Neural cell (in vitro differentiated cells): Measurements from ENCODE around the gene IFIT1B. TPM values are rescaled to one million over a fixed set of nuclear protein-coding genes. Genes with fewer than 3 reads are reported as not detected.

Source experiments
- H2AFZ ChIP-seq: fragments of 200-600, 300-800 bp; sonication (generic), shearing (Covaris generic); 2 replicates; pipeline ENCODE4 v1.6.0; 2014; ENCODE audit warnings: low read depth, mild to moderate bottlenecking, antibody characterized with exemption, low read length, moderate library complexity
- H3F3A ChIP-seq: fragments of 200-600 bp; shearing (Covaris generic); 2 replicates; pipeline ENCODE4 v1.6.1; 2016; ENCODE audit warnings: mild to moderate bottlenecking, moderate library complexity, mixed read lengths, antibody characterized with exemption, low read length; ENCODE audit not compliant: insufficient read depth, poor library complexity, severe bottlenecking
- H3K27ac ChIP-seq: fragments of 200-600, 300-800 bp; sonication (generic), shearing (Covaris generic); 2 replicates; pipeline ENCODE4 v1.5.1; 2014; ENCODE audit warnings: mild to moderate bottlenecking, low read length, moderate library complexity
- H3K27me3 ChIP-seq: fragments of 300-800, 200-600 bp; sonication (generic), shearing (Covaris generic); 2 replicates; pipeline ENCODE4 v1.6.0; 2014; ENCODE audit warnings: mild to moderate bottlenecking, low read depth, low read length, moderate library complexity; ENCODE audit not compliant: insufficient read depth
- H3K36me3 ChIP-seq: fragments of 300-800, 200-600 bp; sonication (generic), shearing (Covaris generic); 2 replicates; pipeline ENCODE4 v1.5.1; 2014; ENCODE audit warnings: mild to moderate bottlenecking, antibody characterized with exemption, low read length, moderate library complexity; ENCODE audit not compliant: insufficient read depth
- H3K4me2 ChIP-seq: fragments of 300-800, 200-600 bp; sonication (generic), shearing (Covaris generic); 2 replicates; pipeline ENCODE4 v1.6.0; 2014; ENCODE audit warnings: mild to moderate bottlenecking, low read length
- H3K4me3 ChIP-seq: fragments of 300-800, 200-600 bp; sonication (generic), shearing (Covaris generic); 2 replicates; pipeline ENCODE4 v1.5.1; 2014; ENCODE audit warnings: mild to moderate bottlenecking, low read length, moderate library complexity
- H3K79me2 ChIP-seq: fragments of 200-600 bp; shearing (Covaris generic); replicated peaks from 2 replicates; pipeline ENCODE4 v1.6.0; 2014; ENCODE audit warnings: mild to moderate bottlenecking, low read length, moderate library complexity; ENCODE audit not compliant: insufficient read depth
- H3K9ac ChIP-seq: fragments of 300-800, 200-600 bp; sonication (generic), shearing (Covaris generic); 2 replicates; pipeline ENCODE4 v1.6.1; 2016; ENCODE audit warnings: mild to moderate bottlenecking, low read length, mixed read lengths
- H3K9me2 ChIP-seq: fragments of 200-600 bp; shearing (Covaris generic); 2 replicates; pipeline ENCODE4 v1.6.1; 2016; ENCODE audit warnings: mild to moderate bottlenecking, low read length, mixed read lengths; ENCODE audit not compliant: insufficient read depth
- H3K9me3 ChIP-seq: fragments of 200-600, 300-800 bp; sonication (generic), shearing (Covaris generic); 2 replicates; pipeline ENCODE4 v1.6.1; 2016; ENCODE audit warnings: mild to moderate bottlenecking, mixed run types, low read length, moderate library complexity, mixed read lengths
- H4K20me1 ChIP-seq: fragments of 200-600 bp; shearing (Covaris generic); 2 replicates; pipeline ENCODE4 v1.6.1; 2016; ENCODE audit warnings: mild to moderate bottlenecking, mixed run types; ENCODE audit not compliant: insufficient read depth
- EP300 ChIP-seq: fragments of 450-650 bp; conservative IDR thresholded peaks from 2 replicates; pipeline ENCODE4 v1.6.1; 2014; ENCODE audit warnings: antibody characterized with exemption, mild to moderate bottlenecking, moderate library complexity; ENCODE audit not compliant: poor library complexity, severe bottlenecking
- EZH2 ChIP-seq: fragments of 200-600, 300-800 bp; shearing (Covaris generic), sonication (generic); IDR thresholded peaks from 2 replicates; pipeline ENCODE4 v1.6.1; 2014; ENCODE audit warnings: antibody characterized with exemption, low read length, borderline replicate concordance, mild to moderate bottlenecking; ENCODE audit not compliant: insufficient read depth, poor library complexity, severe bottlenecking
- MXI1 ChIP-seq: fragments of 450-650 bp; conservative IDR thresholded peaks from 2 replicates; pipeline ENCODE4 v1.6.1; 2014; ENCODE audit warnings: antibody characterized with exemption, mild to moderate bottlenecking; ENCODE audit not compliant: poor library complexity, severe bottlenecking
- POLR2AphosphoS5 ChIP-seq: IDR thresholded peaks from 2 replicates; pipeline ENCODE4 v1.6.1; 2012
- RAD21 ChIP-seq: fragments of 450-650 bp; conservative IDR thresholded peaks from 2 replicates; pipeline ENCODE4 v1.6.1; 2014; ENCODE audit warnings: antibody characterized with exemption, mild to moderate bottlenecking, moderate library complexity
- REST ChIP-seq: IDR thresholded peaks from 2 replicates; pipeline ENCODE4 v1.6.1; 2012; ENCODE audit warnings: borderline replicate concordance
- SMC3 ChIP-seq: fragments of 450-650 bp; conservative IDR thresholded peaks from 2 replicates; pipeline ENCODE4 v1.6.1; 2014; ENCODE audit warnings: antibody characterized with exemption, mild to moderate bottlenecking, moderate library complexity; ENCODE audit not compliant: poor library complexity
- TAF1 ChIP-seq: IDR thresholded peaks from 2 replicates; pipeline ENCODE4 v1.6.1; 2012; ENCODE audit warnings: low read depth
- polyA plus RNA-seq: library from polyadenylated mRNA; depleted of rRNA; stranded (reverse); fragments of >200 nt; gene quantifications from 2 replicates; pipeline ENCODE4 v1.2.3, GENCODE V29; 2014
- TF ChIP-seq, protein P1 (sequence below): fragments of 450-650 bp; IDR thresholded peaks from 2 replicates; pipeline ENCODE4 v1.5.1; 2014; ENCODE audit warnings: antibody characterized with exemption, mild to moderate bottlenecking, moderate library complexity; ENCODE audit not compliant: poor library complexity, severe bottlenecking

Gene IFIT1B
- polyA plus RNA-seq, 1 donor from 2014 or later = not detected

DNA sequence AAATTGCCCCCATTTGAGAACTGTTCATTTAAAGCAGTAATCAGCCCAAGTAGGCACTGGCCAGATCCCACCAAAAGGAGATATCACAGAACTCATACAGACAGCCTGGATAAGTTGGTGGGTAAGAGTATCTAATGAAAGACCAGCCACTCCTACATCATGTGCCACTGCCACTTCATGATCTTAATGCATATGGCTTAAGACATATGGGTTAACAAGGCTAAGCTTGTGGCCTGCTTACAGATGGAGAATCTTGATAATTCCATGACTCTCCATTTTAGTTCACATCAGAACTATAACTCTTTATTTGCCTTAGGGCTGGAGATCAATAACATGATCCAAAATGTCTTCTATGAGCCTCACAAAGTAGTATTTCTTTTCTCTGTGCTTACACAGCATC is 6.8 kb upstream of the IFIT1B start:
- TF ChIP-seq POLR2AphosphoS5 = no peak
- no peak for TF ChIP-seq SMC3
- TF ChIP-seq RAD21 = no peak
- TF ChIP-seq TAF1 = no peak
- TF ChIP-seq, protein P1, sequence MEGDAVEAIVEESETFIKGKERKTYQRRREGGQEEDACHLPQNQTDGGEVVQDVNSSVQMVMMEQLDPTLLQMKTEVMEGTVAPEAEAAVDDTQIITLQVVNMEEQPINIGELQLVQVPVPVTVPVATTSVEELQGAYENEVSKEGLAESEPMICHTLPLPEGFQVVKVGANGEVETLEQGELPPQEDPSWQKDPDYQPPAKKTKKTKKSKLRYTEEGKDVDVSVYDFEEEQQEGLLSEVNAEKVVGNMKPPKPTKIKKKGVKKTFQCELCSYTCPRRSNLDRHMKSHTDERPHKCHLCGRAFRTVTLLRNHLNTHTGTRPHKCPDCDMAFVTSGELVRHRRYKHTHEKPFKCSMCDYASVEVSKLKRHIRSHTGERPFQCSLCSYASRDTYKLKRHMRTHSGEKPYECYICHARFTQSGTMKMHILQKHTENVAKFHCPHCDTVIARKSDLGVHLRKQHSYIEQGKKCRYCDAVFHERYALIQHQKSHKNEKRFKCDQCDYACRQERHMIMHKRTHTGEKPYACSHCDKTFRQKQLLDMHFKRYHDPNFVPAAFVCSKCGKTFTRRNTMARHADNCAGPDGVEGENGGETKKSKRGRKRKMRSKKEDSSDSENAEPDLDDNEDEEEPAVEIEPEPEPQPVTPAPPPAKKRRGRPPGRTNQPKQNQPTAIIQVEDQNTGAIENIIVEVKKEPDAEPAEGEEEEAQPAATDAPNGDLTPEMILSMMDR = no peak
- no peak for TF ChIP-seq EP300
- H3K9me2 ChIP-seq = no peaks in the 10 kb centered on the region
- H3K4me3 ChIP-seq = no peak overlapping the region
- H3K4me2 ChIP-seq = no peak overlapping the region
- no peak overlapping the region for H3K27ac ChIP-seq
- H3K9me3 ChIP-seq = no peaks in the 10 kb centered on the region
- H3K79me2 ChIP-seq = no peaks in the 10 kb centered on the region
- H3K36me3 ChIP-seq = no peaks in the 10 kb centered on the region
- no peaks in the 10 kb centered on the region for H3F3A ChIP-seq
- H3K27me3 ChIP-seq = no peaks in the 10 kb centered on the region
- no peak overlapping the region for H2AFZ ChIP-seq
- H3K9ac ChIP-seq = no peak overlapping the region
- H4K20me1 ChIP-seq = no peaks in the 10 kb centered on the region

- Histone ChIP-seq H3K36me3 (no peaks in the 10 kb centered on the region), H3K9me2 (no peaks in the 10 kb centered on the region), H3F3A (no peaks in the 10 kb centered on the region), H3K4me2 (no peak overlapping the region), H3K9me3 (no peaks in the 10 kb centered on the region), H3K27ac (no peak overlapping the region), H3K79me2 (no peaks in the 10 kb centered on the region), H3K27me3 (no peaks in the 10 kb centered on the region), H3K4me3 (no peak overlapping the region), H4K20me1 (no peaks in the 10 kb centered on the region), H3K9ac (no peak overlapping the region), H2AFZ (no peak overlapping the region)
- no peak for TF ChIP-seq EZH2
- TF ChIP-seq, protein P1 = no peak
- TF ChIP-seq MXI1 = no peak
- no peak for TF ChIP-seq REST
- no peak for TF ChIP-seq SMC3
- no peak for TF ChIP-seq EP300
- no peak for TF ChIP-seq POLR2AphosphoS5
- TF ChIP-seq TAF1 = no peak
- TF ChIP-seq RAD21 = no peak
These were observed 5.9 kb upstream of the IFIT1B start for GRCh38 chr10:89371987-89372386.
